BJ (cell line): Measurements from ENCODE around the gene UMPS. TPM values are rescaled to one million over a fixed set of nuclear protein-coding genes. Genes with fewer than 3 reads are reported as not detected.

Experiments
- CTCF ChIA-PET: fragments of 350-600 bp; formaldehyde crosslinking; extraction: SDS; loops from one replicate; lab custom pipeline; 2021; ENCODE audit warnings: antibody characterized with exemption, inconsistent platforms; lab: Yijun Ruan, JAX
- POLR2A ChIA-PET: fragments of 300-600 bp; sonication (Branson Sonifier 250); formaldehyde crosslinking; extraction: SDS; loops from one replicate; lab custom pipeline; 2021; ENCODE audit warnings: antibody characterized with exemption; lab: Charles Lee
- DNase-seq: peaks from one replicate; pipeline ENCODE4 v3.0.0-alpha.2; 2011; ENCODE audit warnings: low read depth
- H3K27me3 ChIP-seq: 2 replicates; pipeline ENCODE4 v1.6.0; 2011; ENCODE audit warnings: low read length; ENCODE audit not compliant: control insufficient read depth, insufficient read depth
- H3K36me3 ChIP-seq: 2 replicates; pipeline ENCODE4 v1.5.1; 2011; ENCODE audit warnings: low read length; ENCODE audit not compliant: control insufficient read depth, insufficient read depth
- H3K4me3 ChIP-seq: 2 replicates; pipeline ENCODE4 v1.5.1; 2011; ENCODE audit warnings: low read depth, mild to moderate bottlenecking, control low read depth, low read length
- CTCF ChIP-seq: IDR thresholded peaks from 2 replicates; pipeline ENCODE4 v1.5.1; 2011; ENCODE audit warnings: low read depth, mild to moderate bottlenecking, control low read depth, inconsistent platforms, low read length, moderate library complexity; ENCODE audit not compliant: insufficient read depth
- polyA minus RNA-seq: library from RNA; depleted of rRNA, polyadenylated mRNA; stranded (reverse); fragments of >200 nt; gene quantifications from 2 replicates; pipeline ENCODE4 v1.2.3, GENCODE V29; 2011; rRNA and poly(A)+ RNA removed
- polyA plus RNA-seq: library from polyadenylated mRNA; depleted of rRNA; stranded (reverse); fragments of >200 nt; gene quantifications from 2 replicates; pipeline ENCODE4 v1.2.3, GENCODE V29; 2011; rRNA removed

UMPS gene
- polyA plus RNA-seq (23.4 and 27.4 TPM in 2 replicates), polyA minus RNA-seq (19.3 and 32.4 TPM in 2 replicates)

GRCh38 chr3:124730129-124730940 lies at the start of gene UMPS:
Gene UMPS, plus strand, starts transcription at chr3:124730452. Its CDS starts 20 bp downstream, at chr3:124730472.
- CTCF ChIA-PET, result interaction anchor here (0.6 to 1.7 kb wide), 5 partner anchors 13 to 49 kb away, joined by 3 to 7 read pairs (median 4); no protein-coding TSS in a partner anchor
- H3K4me3 ChIP-seq, result peak within 1 kb of the TSS; percentile 100
- no peaks in the 10 kb centered on the region for H3K27me3 ChIP-seq
- no peaks in the 10 kb centered on the region for H3K36me3 ChIP-seq
- no peak for TF ChIP-seq CTCF
- peak; percentile 26 for DNase-seq
- POLR2A ChIA-PET, result interaction anchor here (0.6 kb wide), 1 partner anchor 103 kb away, joined by 5 read pairs; no protein-coding TSS in a partner anchor

- DNase-seq, result no peak
- no peak overlapping the region for H3K4me3 ChIP-seq
- H3K27me3 ChIP-seq, result no peaks in the 10 kb centered on the region; the same call in 1 of the 2 replicates
- H3K36me3 ChIP-seq, result no peaks in the 10 kb centered on the region
- TF ChIP-seq CTCF, result no peak
- POLR2A ChIA-PET, result no interaction called here
- CTCF ChIA-PET, result interaction anchor here (0.6 to 5.1 kb wide), 3 partner anchors 8 to 116 kb away, joined by 3 to 30 read pairs (median 16); no protein-coding TSS in a partner anchor
These were observed 49.7 kb upstream of the UMPS start for GRCh38 chr3:124680521-124680920.

- ChIA-PET CTCF (interaction anchor here (10.2 kb wide), 1 partner anchor 119 kb away, joined by 189 read pairs; no protein-coding TSS in a partner anchor), POLR2A (no interaction called here)
These were observed 48.0 kb upstream of the UMPS start for GRCh38 chr3:124682263-124682662.

GRCh38 chr3:124684459-124684858 lies 45.8 kb upstream of the UMPS start:
- ChIA-PET CTCF (interaction anchor here (1.3 to 10.2 kb wide), 2 partner anchors 110 to 121 kb away, joined by 4 to 189 read pairs; no protein-coding TSS in a partner anchor), POLR2A (no interaction called here)
- Histone ChIP-seq H3K36me3 (no peaks in the 10 kb centered on the region), H3K27me3 (no peaks in the 10 kb centered on the region; the same call in 1 of the 2 replicates), H3K4me3 (no peak overlapping the region)
- no peak for TF ChIP-seq CTCF
- no peak for DNase-seq

More at GRCh38 chr3:124682263-124682662, 48.0 kb upstream of the UMPS start:
- no peak for DNase-seq
- TF ChIP-seq CTCF, result no peak
- H3K36me3 ChIP-seq, result no peaks in the 10 kb centered on the region
- H3K27me3 ChIP-seq, result no peaks in the 10 kb centered on the region; the same call in 1 of the 2 replicates
- no peak overlapping the region for H3K4me3 ChIP-seq

GRCh38 chr3:124685067-124685466 lies 45.2 kb upstream of the UMPS start:
- no peaks in the 10 kb centered on the region; the same call in 1 of the 2 replicates for H3K27me3 ChIP-seq
- no peaks in the 10 kb centered on the region for H3K36me3 ChIP-seq
- TF ChIP-seq CTCF, result no peak
- ChIA-PET CTCF (interaction anchor here (1.3 to 10.2 kb wide), 2 partner anchors 110 to 122 kb away, joined by 4 to 189 read pairs; no protein-coding TSS in a partner anchor), POLR2A (no interaction called here)
- no peak for DNase-seq
- no peak overlapping the region for H3K4me3 ChIP-seq
